Activated B cell treated with CpG ODN at 0.5 μM for 24 hours (primary cell): Measurements from ENCODE around the gene SYTL2. TPM values are rescaled to one million over a fixed set of nuclear protein-coding genes. Genes with fewer than 3 reads are reported as not detected.

Source experiments
- ATAC-seq: fragments of 200-7000 bp; cut with Tn5 transposase; one replicate; pipeline ENCODE4 v1.10.0; 2021; ENCODE audit warnings: low read depth, mild to moderate bottlenecking, moderate library complexity
- CTCF ChIA-PET: fragments of 350-600 bp; sonication (Branson Sonifier 250); formaldehyde crosslinking; loops from one replicate; lab custom pipeline; 2021; ENCODE audit warnings: antibody characterized with exemption; lab: Charles Lee
- POLR2A ChIA-PET: fragments of 350-600 bp; sonication (Branson Sonifier 250); formaldehyde crosslinking; loops from one replicate; lab custom pipeline; 2021; ENCODE audit warnings: antibody characterized with exemption; lab: Charles Lee
- DNase-seq: peaks from one replicate; pipeline ENCODE4 v3.0.0; 2022
- H3K27ac Mint-ChIP-seq: one replicate; pipeline ENCODE4 v1.8.0; 2020; ENCODE audit warnings: mixed read lengths
- H3K27me3 Mint-ChIP-seq: one replicate; pipeline ENCODE4 v1.8.0; 2021; ENCODE audit warnings: mixed read lengths
- H3K36me3 Mint-ChIP-seq: one replicate; pipeline ENCODE4 v1.8.0; 2021; ENCODE audit warnings: low read depth, mixed read lengths
- H3K4me1 Mint-ChIP-seq: one replicate; pipeline ENCODE4 v1.8.0; 2021; ENCODE audit warnings: mixed read lengths
- H3K4me3 Mint-ChIP-seq: one replicate; pipeline ENCODE4 v1.8.0; 2020; ENCODE audit warnings: mild to moderate bottlenecking, mixed read lengths
- H3K9me3 Mint-ChIP-seq: one replicate; pipeline ENCODE4 v1.8.0; 2020; ENCODE audit warnings: mixed read lengths
- CTCF ChIP-seq: fragments of 200-600 bp; IDR thresholded peaks from one replicate; pipeline ENCODE4 v1.8.0; 2022; ENCODE audit warnings: antibody characterized with exemption, mild to moderate bottlenecking
- intact Hi-C: fragments of 100-400 bp; cut with micrococcal nuclease; formaldehyde crosslinking; loops from one replicate; pipeline ENCODE4 v1.15.1; 2024
- total RNA-seq: library from RNA; stranded (reverse); gene quantifications from 2 replicates; pipeline ENCODE4 v1.2.3, GENCODE V29; 2022

Gene SYTL2
- total RNA-seq, 1 donor from 2014 or later = 1.1 TPM

DNA sequence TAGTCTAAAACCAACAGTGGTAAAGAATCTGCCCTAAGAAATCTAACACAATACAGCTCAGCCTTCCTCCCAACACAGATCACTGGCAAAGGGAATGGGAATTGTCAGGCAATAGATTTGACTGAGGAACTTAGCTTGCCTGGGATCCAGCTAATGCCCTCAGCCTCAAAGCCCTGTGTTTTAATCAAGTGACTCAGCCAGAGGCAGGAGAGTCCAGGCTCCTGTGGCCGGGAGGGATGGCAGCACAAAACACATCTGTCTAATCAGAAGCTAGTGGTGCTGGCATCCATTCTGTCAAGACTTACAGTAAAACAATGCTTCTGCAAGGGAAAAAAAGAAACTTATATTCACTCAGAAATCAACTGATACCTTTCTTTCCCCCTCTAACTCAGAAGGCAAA, 5.6 kb downstream of the SYTL2 start:
- Mint-ChIP-seq H3K27me3 (peaks cover 5% of the 10 kb centered on the region), H3K36me3 (no peaks in the 10 kb centered on the region), H3K27ac (no peak overlapping the region), H3K9me3 (no peaks in the 10 kb centered on the region), H3K4me1 (peaks cover 14% of the 10 kb centered on the region), H3K4me3 (no peak overlapping the region)
- POLR2A ChIA-PET = no interaction called here
- intact Hi-C loops = no loop called here
- no peak for TF ChIP-seq CTCF
- DNase-seq (no peak), ATAC-seq (no peak)
- CTCF ChIA-PET = no interaction called here

DNA sequence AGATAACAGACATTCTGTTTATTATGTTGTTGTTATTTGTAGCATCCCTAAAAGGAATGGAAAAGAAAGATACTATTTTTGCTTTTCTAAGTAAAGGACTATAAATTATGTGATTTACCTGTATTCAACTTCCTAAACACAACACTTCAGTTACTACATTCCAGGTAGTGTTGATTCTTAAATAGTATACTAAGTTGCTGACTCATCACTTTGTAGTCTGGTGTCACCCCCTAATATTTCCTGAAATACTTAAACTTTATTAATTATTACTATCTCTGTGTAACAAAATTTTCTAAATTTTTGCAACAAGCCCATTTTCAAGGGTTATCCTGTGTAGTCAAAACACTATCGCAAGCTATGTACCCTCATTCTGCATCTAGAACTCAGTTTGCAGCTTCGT, 7.0 kb downstream of the SYTL2 start:
- ChIA-PET POLR2A (no interaction called here), CTCF (no interaction called here)
- Mint-ChIP-seq H3K27ac (no peak overlapping the region), H3K27me3 (peaks cover 3% of the 10 kb centered on the region), H3K9me3 (no peaks in the 10 kb centered on the region), H3K4me3 (no peak overlapping the region), H3K4me1 (peaks cover under 1% of the 10 kb centered on the region), H3K36me3 (no peaks in the 10 kb centered on the region)
- no peak for TF ChIP-seq CTCF
- intact Hi-C loops = no loop called here
- DNase-seq = no peak
- no peak for ATAC-seq

DNA sequence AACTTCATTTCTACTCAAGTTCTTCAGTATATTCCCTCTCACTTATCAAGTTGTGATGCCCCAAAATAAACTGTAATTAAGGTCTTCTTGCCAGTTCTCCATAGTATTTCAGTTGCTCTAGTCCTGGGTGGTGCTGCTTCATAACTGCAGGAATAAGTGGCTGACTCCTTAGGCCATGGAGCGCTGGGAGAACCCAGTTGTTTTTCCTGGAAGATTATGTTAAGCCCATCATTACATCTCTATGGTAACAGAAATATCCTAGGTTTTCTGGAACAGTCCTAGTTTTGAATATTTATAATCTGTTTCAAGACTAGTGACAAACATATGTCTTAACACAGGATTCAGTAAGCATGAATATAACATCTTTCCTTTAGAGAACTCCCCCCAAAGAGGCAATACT, 7.6 kb downstream of the SYTL2 start:
- no peak for TF ChIP-seq CTCF
- no peak for ATAC-seq
- H3K27me3 Mint-ChIP-seq = peaks cover 3% of the 10 kb centered on the region
- intact Hi-C loops = no loop called here
- H3K36me3 Mint-ChIP-seq = no peaks in the 10 kb centered on the region
- no peak overlapping the region for H3K27ac Mint-ChIP-seq
- ChIA-PET CTCF (no interaction called here), POLR2A (no interaction called here)
- H3K4me1 Mint-ChIP-seq = no peaks in the 10 kb centered on the region
- no peak overlapping the region for H3K4me3 Mint-ChIP-seq
- no peaks in the 10 kb centered on the region for H3K9me3 Mint-ChIP-seq
- DNase-seq = no peak

- Mint-ChIP-seq H3K36me3 (no peaks in the 10 kb centered on the region), H3K27me3 (peaks cover 3% of the 10 kb centered on the region), H3K27ac (no peak overlapping the region), H3K9me3 (no peaks in the 10 kb centered on the region), H3K4me1 (no peaks in the 10 kb centered on the region), H3K4me3 (no peak overlapping the region)
- ChIA-PET CTCF (no interaction called here), POLR2A (no interaction called here)
- ATAC-seq = no peak
- no peak for TF ChIP-seq CTCF
- intact Hi-C loops = no loop called here
- DNase-seq = no peak
Measured at GRCh38 chr11:85801527-85801926, 9.4 kb downstream of the SYTL2 start.

DNA sequence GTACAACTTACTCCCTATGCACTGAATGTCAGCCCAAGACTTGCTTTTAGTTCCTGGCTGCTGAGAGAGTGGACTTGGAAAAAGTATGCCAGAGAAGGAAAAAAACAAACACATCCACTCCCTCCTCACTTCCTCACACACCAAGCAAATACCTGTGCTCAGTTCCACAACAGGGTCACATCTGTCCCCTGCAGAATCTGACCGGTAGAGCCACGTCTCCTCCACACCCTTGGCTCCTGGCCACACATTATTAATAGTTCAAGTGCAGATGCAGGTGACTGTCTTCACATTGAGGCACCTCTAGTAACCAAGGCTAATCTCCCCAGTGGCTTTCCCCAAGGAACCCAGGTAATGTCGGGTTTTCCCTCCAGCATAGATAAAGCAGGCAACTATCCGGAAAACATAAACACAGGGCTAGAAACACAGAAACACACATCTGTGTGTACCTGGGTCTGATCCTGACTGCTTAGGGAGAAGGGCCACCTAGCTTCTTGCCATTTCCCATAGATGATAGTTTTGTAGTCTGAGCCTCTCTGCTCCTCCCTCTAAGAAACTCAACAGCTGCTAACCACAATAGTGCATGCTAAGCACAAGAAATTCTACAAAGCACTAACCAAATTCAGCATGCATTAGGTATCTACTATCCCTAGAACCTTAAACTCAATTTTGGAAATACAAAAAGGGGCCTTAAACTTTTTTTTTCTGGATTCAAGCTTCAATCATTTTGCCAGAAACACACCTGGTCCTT, 10.2 kb downstream of the SYTL2 start:
- no peak overlapping the region for H3K4me3 Mint-ChIP-seq
- H3K27ac Mint-ChIP-seq = no peak overlapping the region
- H3K9me3 Mint-ChIP-seq = no peaks in the 10 kb centered on the region
- no peak for ATAC-seq
- no peaks in the 10 kb centered on the region for H3K4me1 Mint-ChIP-seq
- H3K36me3 Mint-ChIP-seq = no peaks in the 10 kb centered on the region
- H3K27me3 Mint-ChIP-seq = peaks cover 3% of the 10 kb centered on the region
- no peak for DNase-seq
- no peak for TF ChIP-seq CTCF
- CTCF ChIA-PET = no interaction called here
- intact Hi-C loops = no loop called here
- POLR2A ChIA-PET = no interaction called here
